Caco-2 (cell line): ENCODE data around the gene VDR. TPM values are rescaled to one million over a fixed set of nuclear protein-coding genes. Genes with fewer than 3 reads are reported as not detected.

ENCODE experiments used
- BruUV-seq: library from RNA; stranded (reverse); fragments of 400-500 nt; replicated peaks from 2 replicates; lab custom pipeline; 2021; lab: Mats Ljungman, UMichigan
- CTCF ChIA-PET: fragments of 300-600 bp; sonication (Branson Sonifier 250); formaldehyde crosslinking; loops from one replicate; lab custom pipeline; 2022; ENCODE audit warnings: antibody characterized with exemption; lab: Charles Lee
- POLR2A ChIA-PET: fragments of 300-600 bp; sonication (Branson Sonifier 250); formaldehyde crosslinking; loops from one replicate; lab custom pipeline; 2022; ENCODE audit warnings: antibody characterized with exemption; lab: Charles Lee
- DNase-seq, 2 experiments: peaks; one replicate each; pipeline versions ENCODE4 v3.0.0 to v3.0.0-alpha.2; 2020 to 2022
- H3K27me3 ChIP-seq: replicated peaks from 2 replicates; pipeline ENCODE4 v1.6.0; 2011; ENCODE audit warnings: low read length; ENCODE audit not compliant: control insufficient read depth, insufficient read depth
- H3K36me3 ChIP-seq: 2 replicates; pipeline ENCODE4 v1.5.1; 2011; ENCODE audit warnings: low read length; ENCODE audit not compliant: control insufficient read depth, insufficient read depth
- H3K4me1 ChIP-seq: fragments of 250-450 bp; sonication (Bioruptor Pico); 2 replicates; pipeline ENCODE4 v1.5.1; 2020; ENCODE audit warnings: mild to moderate bottlenecking
- H3K4me3 ChIP-seq: 2 replicates; pipeline ENCODE4 v1.5.1; 2011; ENCODE audit warnings: low read depth, mild to moderate bottlenecking, control low read depth, low read length
- H3K9me3 ChIP-seq: fragments of 250-450 bp; sonication (Bioruptor Pico); 2 replicates; pipeline ENCODE4 v1.5.1; 2020; ENCODE audit warnings: mild to moderate bottlenecking, moderate library complexity
- H3K27ac Mint-ChIP-seq: one replicate; pipeline ENCODE4 v1.8.0; 2022; ENCODE audit warnings: mixed read lengths; ENCODE audit not compliant: unreplicated experiment
- H3K27me3 Mint-ChIP-seq: one replicate; pipeline ENCODE4 v1.8.0; 2022; ENCODE audit warnings: mixed read lengths; ENCODE audit not compliant: insufficient read depth, unreplicated experiment
- H3K36me3 Mint-ChIP-seq: one replicate; pipeline ENCODE4 v1.8.0; 2022; ENCODE audit warnings: mild to moderate bottlenecking, mixed read lengths; ENCODE audit not compliant: insufficient read depth, unreplicated experiment
- H3K4me1 Mint-ChIP-seq: one replicate; pipeline ENCODE4 v1.8.0; 2022; ENCODE audit warnings: low read depth, mixed read lengths; ENCODE audit not compliant: unreplicated experiment
- H3K4me3 Mint-ChIP-seq: one replicate; pipeline ENCODE4 v1.8.0; 2022; ENCODE audit warnings: mild to moderate bottlenecking, moderate library complexity, mixed read lengths; ENCODE audit not compliant: unreplicated experiment
- H3K9me3 Mint-ChIP-seq: one replicate; pipeline ENCODE4 v1.8.0; 2022; ENCODE audit warnings: mixed read lengths; ENCODE audit not compliant: unreplicated experiment
- CTCF ChIP-seq, 2 experiments: fragments of 200-600 bp in 1 of 2; IDR thresholded peaks; 1 replicate in 1 of 2; 2 replicates in 1 of 2; pipeline versions ENCODE4 v1.5.1 to v1.8.0; 2011 to 2022; ENCODE audit warnings: antibody characterized with exemption in 1 of 2, control low read depth in 1 of 2, inconsistent platforms in 1 of 2, low read depth in 1 of 2, low read length in 1 of 2, mild to moderate bottlenecking in 1 of 2, moderate library complexity in 1 of 2; ENCODE audit not compliant: insufficient read depth in 1 of 2, severe bottlenecking in 1 of 2, unreplicated experiment in 1 of 2
- intact Hi-C: fragments of 100-400 bp; cut with micrococcal nuclease; formaldehyde crosslinking; loops from one replicate; pipeline ENCODE4 v1.10.0; 2022; ENCODE audit not compliant: unreplicated experiment
- total RNA-seq: library from RNA; stranded (reverse); gene quantifications from 2 replicates; pipeline ENCODE4 v1.2.3, GENCODE V29; 2022

Gene VDR
- total RNA-seq, 1 experiment from 2014 or later = 15.4 TPM

- BruUV-seq = no TSS peak
- no peak overlapping the region for H3K4me3 Mint-ChIP-seq
- peaks cover 5% of the 10 kb centered on the region for H3K36me3 Mint-ChIP-seq
- H3K27ac Mint-ChIP-seq = no peak overlapping the region
- H3K9me3 Mint-ChIP-seq = no peaks in the 10 kb centered on the region
- H3K27me3 ChIP-seq = no peaks in the 10 kb centered on the region
- H3K4me1 ChIP-seq = no peaks in the 10 kb centered on the region; the same call in 1 of the 2 replicates
- H3K9me3 ChIP-seq = no peaks in the 10 kb centered on the region
- no peak for DNase-seq
- H3K4me3 ChIP-seq = no peak overlapping the region
- H3K4me1 Mint-ChIP-seq = no peaks in the 10 kb centered on the region
- intact Hi-C loops = no loop called here
- no peaks in the 10 kb centered on the region for H3K27me3 Mint-ChIP-seq
- POLR2A ChIA-PET = no interaction called here
- TF ChIP-seq CTCF (IDR thresholded peaks at IDR 0.05; ENCODE audit: insufficient read depth in 1 of 2, low read depth in 1 of 2, low read length in 1 of 2, severe bottlenecking in 1 of 2, unreplicated experiment in 1 of 2) = no peak
- no peaks in the 10 kb centered on the region for H3K36me3 ChIP-seq
- CTCF ChIA-PET = no interaction called here
Observed at GRCh38 chr12:47860873-47861272, 43.9 kb downstream of the VDR start.

DNA sequence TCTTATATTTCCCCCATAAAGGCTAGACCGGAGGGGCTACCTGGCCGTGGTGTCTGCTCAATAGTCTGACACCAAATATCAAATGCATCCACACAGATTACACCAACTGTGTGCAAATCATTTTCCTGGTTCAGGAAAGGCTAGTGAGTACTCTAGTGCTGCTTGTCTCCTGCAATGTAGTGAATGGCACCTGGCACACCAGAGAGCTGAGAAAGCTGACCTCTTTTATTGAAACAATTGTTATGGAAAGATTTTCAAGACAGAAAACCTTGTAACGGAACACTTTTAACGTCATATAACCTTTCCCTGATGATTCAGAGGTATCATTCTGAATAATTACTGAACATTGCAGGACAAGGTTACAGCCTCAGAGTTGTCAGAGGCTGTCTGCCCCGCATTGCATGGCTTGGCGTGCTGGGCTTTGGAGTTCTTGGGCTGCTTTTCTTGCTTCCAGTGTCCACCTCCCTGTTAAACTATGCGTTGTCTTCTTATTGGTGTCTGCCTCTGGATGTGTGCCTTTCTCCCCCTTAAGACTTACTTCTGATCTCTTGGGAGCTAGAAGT, 44.4 kb downstream of the VDR start:
- no peaks in the 10 kb centered on the region; the same call in 1 of the 2 replicates for H3K4me1 ChIP-seq
- Mint-ChIP-seq H3K27ac (no peak overlapping the region), H3K36me3 (peaks cover 5% of the 10 kb centered on the region), H3K27me3 (no peaks in the 10 kb centered on the region), H3K9me3 (no peaks in the 10 kb centered on the region), H3K4me1 (no peaks in the 10 kb centered on the region), H3K4me3 (no peak overlapping the region)
- intact Hi-C loops = no loop called here
- ChIA-PET CTCF (no interaction called here), POLR2A (no interaction called here)
- TF ChIP-seq CTCF (IDR thresholded peaks at IDR 0.05; ENCODE audit: insufficient read depth in 1 of 2, low read depth in 1 of 2, low read length in 1 of 2, severe bottlenecking in 1 of 2, unreplicated experiment in 1 of 2) = no peak
- H3K4me3 ChIP-seq = no peak overlapping the region
- H3K36me3 ChIP-seq = no peaks in the 10 kb centered on the region
- BruUV-seq = no TSS peak
- no peaks in the 10 kb centered on the region for H3K27me3 ChIP-seq
- DNase-seq = no peak
- no peaks in the 10 kb centered on the region for H3K9me3 ChIP-seq

DNA sequence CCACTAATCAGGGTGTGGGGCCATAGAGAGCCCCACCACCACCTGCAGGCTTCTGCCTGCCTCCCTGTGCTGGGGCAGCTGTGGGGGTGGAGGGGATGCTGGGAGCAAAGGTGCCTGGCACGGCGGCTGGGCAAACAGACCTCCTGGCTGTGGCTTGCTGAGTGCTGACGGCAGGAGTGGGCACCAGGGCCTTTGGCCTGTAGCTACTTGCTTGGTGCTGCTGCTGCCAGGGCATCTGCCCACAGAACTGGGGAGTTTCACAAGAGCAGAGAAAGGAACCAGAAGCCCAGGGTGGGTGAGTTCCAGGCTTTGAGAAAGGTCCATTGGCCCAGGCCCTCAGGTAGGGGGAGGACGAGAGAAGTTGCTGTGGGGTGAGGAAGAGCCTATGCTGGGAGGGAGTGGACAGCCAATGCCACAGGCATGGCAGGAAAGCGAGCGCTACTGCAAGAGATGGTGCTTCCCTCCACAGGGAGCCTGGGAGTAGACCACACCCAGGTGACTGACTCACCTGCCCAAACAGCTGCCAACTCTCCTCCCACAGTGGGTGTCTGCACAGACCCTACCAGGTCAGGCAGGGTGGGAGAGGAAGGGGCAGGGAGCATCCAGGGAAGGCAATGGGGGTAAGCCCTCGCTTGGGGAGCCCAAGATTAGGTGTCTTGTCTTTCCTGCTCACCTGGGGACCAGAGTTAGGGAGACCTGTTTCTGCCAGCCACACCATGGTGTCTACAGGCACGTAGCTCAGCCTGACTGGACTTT, 46.1 kb downstream of the VDR start:
- Mint-ChIP-seq H3K36me3 (no peaks in the 10 kb centered on the region), H3K27me3 (no peaks in the 10 kb centered on the region), H3K4me1 (no peaks in the 10 kb centered on the region), H3K27ac (no peak overlapping the region), H3K4me3 (no peak overlapping the region), H3K9me3 (no peaks in the 10 kb centered on the region)
- H3K4me3 ChIP-seq = no peak overlapping the region
- CTCF ChIA-PET = interaction anchor here (1.0 kb wide), 1 partner anchor 21 kb away, joined by 3 read pairs; no protein-coding TSS in a partner anchor
- DNase-seq = no peak
- no peaks in the 10 kb centered on the region; the same call in 1 of the 2 replicates for H3K4me1 ChIP-seq
- POLR2A ChIA-PET = no interaction called here
- peaks cover 2% of the 10 kb centered on the region; the same call in 1 of the 2 replicates for H3K36me3 ChIP-seq
- no peak for TF ChIP-seq CTCF (IDR thresholded peaks at IDR 0.05; ENCODE audit: insufficient read depth in 1 of 2, low read depth in 1 of 2, low read length in 1 of 2, severe bottlenecking in 1 of 2, unreplicated experiment in 1 of 2)
- H3K9me3 ChIP-seq = no peaks in the 10 kb centered on the region
- no TSS peak for BruUV-seq
- intact Hi-C loops = no loop called here
- no peaks in the 10 kb centered on the region for H3K27me3 ChIP-seq
